HepG2 (cell line): ENCODE data around the gene ROS1. TPM values are rescaled to one million over a fixed set of nuclear protein-coding genes. Genes with fewer than 3 reads are reported as not detected.

Experiments used
- ATAC-seq: fragments of 200-7000 bp; cut with Tn5 transposase; 3 replicates; pipeline ENCODE4 v1.9.1; 2020; ENCODE audit warnings: mild to moderate bottlenecking, moderate library complexity
- BruUV-seq: library from RNA; stranded (reverse); fragments of 400-500 nt; replicated peaks from 2 replicates; lab custom pipeline; 2021; lab: Mats Ljungman, UMichigan
- CTCF ChIA-PET: fragments of 300-600 bp; formaldehyde crosslinking; extraction: SDS; loops from one replicate; lab custom pipeline; 2021; ENCODE audit warnings: low total read pairs, inconsistent platforms, low intra/inter-chr PET ratio; lab: Yijun Ruan, JAX
- POLR2A ChIA-PET: fragments of 350-600 bp; sonication (Branson Sonifier 250); formaldehyde crosslinking; loops from one replicate; lab custom pipeline; 2020; ENCODE audit warnings: antibody characterized with exemption, inconsistent platforms; lab: Yijun Ruan, JAX
- DNase-seq: peaks from one replicate; pipeline ENCODE4 v3.0.0-alpha.2; 2015; ENCODE audit warnings: low spot score
- FAIRE-seq: peaks from 3 replicates; lab custom pipeline; 2011; peaks lifted over from hg19 to GRCh38; lab: Jason Lieb, UNC
- H2AFZ ChIP-seq: one replicate; pipeline ENCODE4 v1.6.1; 2011; ENCODE audit warnings: low read length, inconsistent platforms
- H3K27ac ChIP-seq: fragments of 300-600 bp; 3 replicates; pipeline ENCODE4 v1.8.0; 2011; ENCODE audit warnings: mixed run types, mild to moderate bottlenecking, mixed read lengths, low read length, inconsistent platforms; ENCODE audit not compliant: insufficient read depth; ENCODE audit errors: extremely low read length
- H3K27me3 ChIP-seq, 2 experiments: fragments of 200-600 bp in 1 of 2; 2 replicates in 1 of 2; 3 replicates in 1 of 2; pipeline versions ENCODE4 v1.6.0 to v1.8.0; 2011; ENCODE audit warnings: low read length in 2 of 2, mild to moderate bottlenecking in 2 of 2, moderate library complexity in 2 of 2, inconsistent platforms in 1 of 2; ENCODE audit not compliant: insufficient read depth in 2 of 2, control insufficient read depth in 1 of 2
- H3K36me3 ChIP-seq, 2 experiments: fragments of 200-600 bp in 1 of 2; replicated peaks in 1 of 2; 2 replicates in 1 of 2; 3 replicates in 1 of 2; pipeline versions ENCODE4 v1.5.1 to v1.8.0; 2011; ENCODE audit warnings: low read length in 2 of 2, inconsistent platforms in 1 of 2; ENCODE audit not compliant: insufficient read depth in 2 of 2, control insufficient read depth in 1 of 2
- H3K4me1 ChIP-seq: 2 replicates; pipeline ENCODE4 v1.5.1; 2012; ENCODE audit warnings: low read length, inconsistent platforms; ENCODE audit not compliant: insufficient read depth
- H3K4me2 ChIP-seq: 2 replicates; pipeline ENCODE4 v1.6.0; 2011; ENCODE audit warnings: low read depth, low read length, inconsistent platforms
- H3K4me3 ChIP-seq, 3 experiments: fragments of 200-600 bp in 1 of 3; sonication (generic), shearing (Covaris generic) in 1 of 3; replicated peaks in 1 of 3; 2 replicates each; pipeline ENCODE4 v1.5.1; 2011 to 2016; ENCODE audit warnings: low read length in 3 of 3, inconsistent platforms in 2 of 3, low read depth in 2 of 3, mild to moderate bottlenecking in 2 of 3, control low read depth in 1 of 3, mixed read lengths in 1 of 3; ENCODE audit not compliant: insufficient read depth in 1 of 3
- H3K79me2 ChIP-seq: one replicate; pipeline ENCODE4 v1.6.1; 2011; ENCODE audit warnings: low read length, inconsistent platforms; ENCODE audit not compliant: insufficient read depth
- H3K9ac ChIP-seq: 2 replicates; pipeline ENCODE4 v1.6.0; 2011; ENCODE audit warnings: mild to moderate bottlenecking, low read depth, low read length, inconsistent platforms; ENCODE audit not compliant: insufficient read depth
- H3K9me3 ChIP-seq: 2 replicates; pipeline ENCODE4 v1.5.1; 2012; ENCODE audit warnings: mild to moderate bottlenecking, low read length
- H4K20me1 ChIP-seq: 2 replicates; pipeline ENCODE4 v1.6.0; 2011; ENCODE audit warnings: inconsistent platforms, mild to moderate bottlenecking, low read length, moderate library complexity; ENCODE audit not compliant: insufficient read depth
- AKNA ChIP-seq: sonication (generic); formaldehyde crosslinking; IDR thresholded peaks from 2 replicates; pipeline ENCODE4 v1.4.0; 2020; ENCODE audit warnings: missing genetic modification reagents, borderline replicate concordance
- CCAR2 ChIP-seq: fragments of 200-400 bp; formaldehyde crosslinking; optimal IDR thresholded peaks from 2 replicates; pipeline ENCODE3; 2018; ENCODE audit warnings: low read depth, mild to moderate bottlenecking, low read length, moderate library complexity
- SALL1 ChIP-seq: sonication (generic); formaldehyde crosslinking; IDR thresholded peaks from 2 replicates; pipeline ENCODE4 v1.8.0; 2022; ENCODE audit warnings: mild to moderate bottlenecking, missing genetic modification reagents
- TBX2 ChIP-seq: sonication (generic); formaldehyde crosslinking; IDR thresholded peaks from 2 replicates; pipeline ENCODE4 v1.5.0; 2020; ENCODE audit warnings: missing genetic modification reagents, mild to moderate bottlenecking, borderline replicate concordance
- TFDP2 ChIP-seq: sonication (generic); formaldehyde crosslinking; IDR thresholded peaks from 2 replicates; pipeline ENCODE4 v1.4.0; 2020; ENCODE audit warnings: missing genetic modification reagents
- ZNF142 ChIP-seq: sonication (generic); formaldehyde crosslinking; IDR thresholded peaks from 2 replicates; pipeline ENCODE4 v1.4.0; 2020; ENCODE audit warnings: missing genetic modification reagents
- ZNF451 ChIP-seq: sonication (generic); formaldehyde crosslinking; IDR thresholded peaks from 2 replicates; pipeline ENCODE4 v1.5.0; 2020; ENCODE audit warnings: mild to moderate bottlenecking, missing genetic modification reagents
- ZNF484 ChIP-seq: sonication (generic); formaldehyde crosslinking; IDR thresholded peaks from 2 replicates; pipeline ENCODE4 v1.5.1; 2020; ENCODE audit warnings: mild to moderate bottlenecking, low read depth, missing genetic modification reagents, borderline replicate concordance
- ZNF564 ChIP-seq: sonication (generic); formaldehyde crosslinking; IDR thresholded peaks from 2 replicates; pipeline ENCODE4 v1.8.1; 2023; ENCODE audit warnings: mild to moderate bottlenecking, missing genetic modification reagents
- ZNF710 ChIP-seq: sonication (generic); formaldehyde crosslinking; IDR thresholded peaks from 2 replicates; pipeline ENCODE4 v1.5.0; 2020; ENCODE audit warnings: mild to moderate bottlenecking, missing genetic modification reagents, borderline replicate concordance
- ZNF737 ChIP-seq: sonication (generic); formaldehyde crosslinking; IDR thresholded peaks from 2 replicates; pipeline ENCODE4 v1.5.0; 2020; ENCODE audit warnings: missing genetic modification reagents, mild to moderate bottlenecking, borderline replicate concordance
- in situ Hi-C: cut with HindIII; loops from 2 replicates; pipeline ENCODE4 v1.10.0; 2017; ENCODE audit warnings: low pct_unique_long_range_greater_than_20kb; ENCODE audit not compliant: extremely low pct_ligation_motif_present
- intact Hi-C: fragments of 100-400 bp; cut with micrococcal nuclease; formaldehyde crosslinking; loops from one replicate; pipeline ENCODE4 v1.10.0; 2022; ENCODE audit not compliant: unreplicated experiment
- polyA plus RNA-seq, 8 experiments: library from polyadenylated mRNA; depleted of rRNA in 3 of 8; stranded (reverse) in 7 of 8; unstranded in 1 of 8; fragments of >200 nt; fragmentation: Illumina TruSeq in 4 of 8; extraction: Trizol in 4 of 8; gene quantifications; 2 replicates each; pipeline versions ENCODE4 v1.2.1 to v1.2.3, GENCODE V29; 2011 to 2016; ENCODE audit warnings: low read depth in 4 of 8, missing spikeins in 1 of 8, mixed read lengths in 1 of 8; ENCODE audit not compliant: insufficient read depth in 1 of 8
- total RNA-seq, 5 experiments: library from RNA; depleted of rRNA; stranded (reverse); fragments of >200 nt; fragmentation: Illumina TruSeq; extraction: Trizol; gene quantifications; 2 replicates each; pipeline ENCODE4 v1.2.3, GENCODE V29; 2016; ENCODE audit warnings: low read depth in 1 of 5

Gene ROS1
- total and polyA plus RNA-seq, 2 of the 13 experiments (the other 11 are each of a cell fraction or from before 2014, with no cell fraction given) = not detected

GRCh38 chr6:117375446-117375845 lies 50.3 kb downstream of the ROS1 start:
- no peaks in the 10 kb centered on the region for H3K27me3 ChIP-seq
- FAIRE-seq (no peak), DNase-seq (no peak), ATAC-seq (no peak)
- BruUV-seq = no TSS peak
- H3K79me2 ChIP-seq = no peaks in the 10 kb centered on the region
- in situ Hi-C loops = no loop called here
- POLR2A ChIA-PET = no interaction called here
- no peak overlapping the region for H3K27ac ChIP-seq
- H3K4me2 ChIP-seq = no peak overlapping the region
- no peak overlapping the region for H3K4me3 ChIP-seq
- no peaks in the 10 kb centered on the region for H4K20me1 ChIP-seq
- H3K36me3 ChIP-seq = no peaks in the 10 kb centered on the region
- CTCF ChIA-PET = no interaction called here
- no peak overlapping the region for H3K9ac ChIP-seq
- no peaks in the 10 kb centered on the region for H3K4me1 ChIP-seq
- H2AFZ ChIP-seq = no peak overlapping the region
- intact Hi-C loops = no loop called here
- H3K9me3 ChIP-seq = no peaks in the 10 kb centered on the region
- no peak for TF ChIP-seq CCAR2
- no peak for TF ChIP-seq ZNF142 (CRISPR knock-in tag)
- no peak for TF ChIP-seq TBX2 (CRISPR knock-in tag)
- TF ChIP-seq ZNF710 (CRISPR knock-in tag) = no peak
- no peak for TF ChIP-seq ZNF484 (CRISPR knock-in tag)
- no peak for TF ChIP-seq ZNF564
- TF ChIP-seq AKNA = no peak
- no peak for TF ChIP-seq TFDP2 (CRISPR knock-in tag)
- TF ChIP-seq ZNF737 = no peak
- no peak for TF ChIP-seq ZNF451
- TF ChIP-seq SALL1 (CRISPR knock-in tag) = no peak
